ENCODE results near the gene TLL2.

DNA sequence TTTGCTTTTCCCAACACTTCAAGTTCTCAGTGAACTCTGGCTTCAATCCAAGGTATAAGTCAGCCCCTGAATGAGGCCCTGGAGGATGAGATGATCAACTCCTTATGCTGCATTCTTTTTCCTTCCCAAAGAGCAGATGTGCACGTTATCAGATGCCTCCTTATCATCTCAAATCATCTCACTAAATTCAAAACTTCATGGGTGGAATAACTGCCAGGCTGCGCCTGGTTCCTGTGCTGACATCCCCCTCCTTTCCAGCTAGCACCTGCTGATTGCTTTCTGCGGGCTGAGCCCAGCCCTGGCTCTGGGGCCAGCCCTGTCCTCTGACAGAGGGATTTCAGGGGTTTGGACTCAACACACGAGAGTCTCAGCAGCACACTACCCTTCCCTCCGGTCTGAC, 44.9 kb downstream of the TLL2 start:
- TF ChIP-seq POLR2A (IDR thresholded peaks at IDR 0.05; ENCODE audit: low read depth, low read length) = no peak
- no peak for TF ChIP-seq POLR2AphosphoS5 (IDR thresholded peaks at IDR 0.05; ENCODE audit: low read depth, low read length)
- TF ChIP-seq TAF1 (IDR thresholded peaks at IDR 0.05; ENCODE audit: borderline replicate concordance, low read depth, low read length) = no peak

Data from GM12892 (cell line).